ENCODE results near the gene OR51E2. TPM values are rescaled to one million over a fixed set of nuclear protein-coding genes. Genes with fewer than 3 reads are reported as not detected.

The OR51E2 gene
- total and polyA plus RNA-seq, 2 experiments from 2014 or later, result not detected

DNA sequence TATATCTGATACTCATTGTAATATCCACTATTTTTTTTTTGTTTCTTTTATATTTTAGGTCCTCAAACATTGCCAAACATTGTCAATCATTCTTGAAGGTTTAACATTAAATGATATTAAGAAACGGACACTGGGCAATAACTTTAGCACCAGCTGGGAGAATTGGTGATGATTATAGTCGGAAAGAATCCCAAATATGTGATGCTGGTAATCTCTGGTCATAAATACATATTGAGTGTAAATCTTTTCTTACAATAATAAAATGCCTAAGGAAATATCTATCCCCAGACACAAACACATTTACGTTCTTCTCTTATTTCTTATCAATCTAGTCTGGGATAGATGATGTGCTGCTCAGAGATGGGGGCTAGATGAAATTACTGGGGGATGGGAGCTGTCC lies 25.2 kb downstream of the OR51E2 start (continued):
- TF ChIP-seq, protein P1, sequence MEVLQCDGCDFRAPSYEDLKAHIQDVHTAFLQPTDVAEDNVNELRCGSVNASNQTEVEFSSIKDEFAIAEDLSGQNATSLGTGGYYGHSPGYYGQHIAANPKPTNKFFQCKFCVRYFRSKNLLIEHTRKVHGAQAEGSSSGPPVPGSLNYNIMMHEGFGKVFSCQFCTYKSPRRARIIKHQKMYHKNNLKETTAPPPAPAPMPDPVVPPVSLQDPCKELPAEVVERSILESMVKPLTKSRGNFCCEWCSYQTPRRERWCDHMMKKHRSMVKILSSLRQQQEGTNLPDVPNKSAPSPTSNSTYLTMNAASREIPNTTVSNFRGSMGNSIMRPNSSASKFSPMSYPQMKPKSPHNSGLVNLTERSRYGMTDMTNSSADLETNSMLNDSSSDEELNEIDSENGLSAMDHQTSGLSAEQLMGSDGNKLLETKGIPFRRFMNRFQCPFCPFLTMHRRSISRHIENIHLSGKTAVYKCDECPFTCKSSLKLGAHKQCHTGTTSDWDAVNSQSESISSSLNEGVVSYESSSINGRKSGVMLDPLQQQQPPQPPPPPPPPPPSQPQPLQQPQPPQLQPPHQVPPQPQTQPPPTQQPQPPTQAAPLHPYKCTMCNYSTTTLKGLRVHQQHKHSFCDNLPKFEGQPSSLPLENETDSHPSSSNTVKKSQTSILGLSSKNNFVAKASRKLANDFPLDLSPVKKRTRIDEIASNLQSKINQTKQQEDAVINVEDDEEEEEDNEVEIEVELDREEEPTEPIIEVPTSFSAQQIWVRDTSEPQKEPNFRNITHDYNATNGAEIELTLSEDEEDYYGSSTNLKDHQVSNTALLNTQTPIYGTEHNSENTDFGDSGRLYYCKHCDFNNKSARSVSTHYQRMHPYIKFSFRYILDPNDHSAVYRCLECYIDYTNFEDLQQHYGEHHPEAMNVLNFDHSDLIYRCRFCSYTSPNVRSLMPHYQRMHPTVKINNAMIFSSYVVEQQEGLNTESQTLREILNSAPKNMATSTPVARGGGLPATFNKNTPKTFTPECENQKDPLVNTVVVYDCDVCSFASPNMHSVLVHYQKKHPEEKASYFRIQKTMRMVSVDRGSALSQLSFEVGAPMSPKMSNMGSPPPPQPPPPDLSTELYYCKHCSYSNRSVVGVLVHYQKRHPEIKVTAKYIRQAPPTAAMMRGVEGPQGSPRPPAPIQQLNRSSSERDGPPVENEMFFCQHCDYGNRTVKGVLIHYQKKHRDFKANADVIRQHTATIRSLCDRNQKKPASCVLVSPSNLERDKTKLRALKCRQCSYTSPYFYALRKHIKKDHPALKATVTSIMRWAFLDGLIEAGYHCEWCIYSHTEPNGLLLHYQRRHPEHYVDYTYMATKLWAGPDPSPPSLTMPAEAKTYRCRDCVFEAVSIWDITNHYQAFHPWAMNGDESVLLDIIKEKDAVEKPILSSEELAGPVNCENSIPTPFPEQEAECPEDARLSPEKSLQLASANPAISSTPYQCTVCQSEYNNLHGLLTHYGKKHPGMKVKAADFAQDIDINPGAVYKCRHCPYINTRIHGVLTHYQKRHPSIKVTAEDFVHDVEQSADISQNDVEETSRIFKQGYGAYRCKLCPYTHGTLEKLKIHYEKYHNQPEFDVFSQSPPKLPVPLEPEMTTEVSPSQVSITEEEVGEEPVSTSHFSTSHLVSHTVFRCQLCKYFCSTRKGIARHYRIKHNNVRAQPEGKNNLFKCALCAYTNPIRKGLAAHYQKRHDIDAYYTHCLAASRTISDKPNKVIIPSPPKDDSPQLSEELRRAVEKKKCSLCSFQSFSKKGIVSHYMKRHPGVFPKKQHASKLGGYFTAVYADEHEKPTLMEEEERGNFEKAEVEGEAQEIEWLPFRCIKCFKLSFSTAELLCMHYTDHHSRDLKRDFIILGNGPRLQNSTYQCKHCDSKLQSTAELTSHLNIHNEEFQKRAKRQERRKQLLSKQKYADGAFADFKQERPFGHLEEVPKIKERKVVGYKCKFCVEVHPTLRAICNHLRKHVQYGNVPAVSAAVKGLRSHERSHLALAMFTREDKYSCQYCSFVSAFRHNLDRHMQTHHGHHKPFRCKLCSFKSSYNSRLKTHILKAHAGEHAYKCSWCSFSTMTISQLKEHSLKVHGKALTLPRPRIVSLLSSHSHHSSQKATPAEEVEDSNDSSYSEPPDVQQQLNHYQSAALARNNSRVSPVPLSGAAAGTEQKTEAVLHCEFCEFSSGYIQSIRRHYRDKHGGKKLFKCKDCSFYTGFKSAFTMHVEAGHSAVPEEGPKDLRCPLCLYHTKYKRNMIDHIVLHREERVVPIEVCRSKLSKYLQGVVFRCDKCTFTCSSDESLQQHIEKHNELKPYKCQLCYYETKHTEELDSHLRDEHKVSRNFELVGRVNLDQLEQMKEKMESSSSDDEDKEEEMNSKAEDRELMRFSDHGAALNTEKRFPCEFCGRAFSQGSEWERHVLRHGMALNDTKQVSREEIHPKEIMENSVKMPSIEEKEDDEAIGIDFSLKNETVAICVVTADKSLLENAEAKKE (CRISPR knock-in tag; IDR thresholded peaks at IDR 0.05), result no peak
- no peak for TF ChIP-seq CREB1 (CRISPR knock-in tag; IDR thresholded peaks at IDR 0.05; ENCODE audit: low read depth)
- TF ChIP-seq JUNB (IDR thresholded peaks at IDR 0.05; ENCODE audit: unreplicated experiment), result no peak
- TF ChIP-seq, protein P2, sequence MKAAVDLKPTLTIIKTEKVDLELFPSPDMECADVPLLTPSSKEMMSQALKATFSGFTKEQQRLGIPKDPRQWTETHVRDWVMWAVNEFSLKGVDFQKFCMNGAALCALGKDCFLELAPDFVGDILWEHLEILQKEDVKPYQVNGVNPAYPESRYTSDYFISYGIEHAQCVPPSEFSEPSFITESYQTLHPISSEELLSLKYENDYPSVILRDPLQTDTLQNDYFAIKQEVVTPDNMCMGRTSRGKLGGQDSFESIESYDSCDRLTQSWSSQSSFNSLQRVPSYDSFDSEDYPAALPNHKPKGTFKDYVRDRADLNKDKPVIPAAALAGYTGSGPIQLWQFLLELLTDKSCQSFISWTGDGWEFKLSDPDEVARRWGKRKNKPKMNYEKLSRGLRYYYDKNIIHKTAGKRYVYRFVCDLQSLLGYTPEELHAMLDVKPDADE (IDR thresholded peaks at IDR 0.05), result no peak
- no peak for TF ChIP-seq EZH2 (IDR thresholded peaks at IDR 0.05; ENCODE audit: low read depth, unreplicated experiment)
- TF ChIP-seq ZNF114 (CRISPR knock-in tag; IDR thresholded peaks at IDR 0.05), result no peak

DNA sequence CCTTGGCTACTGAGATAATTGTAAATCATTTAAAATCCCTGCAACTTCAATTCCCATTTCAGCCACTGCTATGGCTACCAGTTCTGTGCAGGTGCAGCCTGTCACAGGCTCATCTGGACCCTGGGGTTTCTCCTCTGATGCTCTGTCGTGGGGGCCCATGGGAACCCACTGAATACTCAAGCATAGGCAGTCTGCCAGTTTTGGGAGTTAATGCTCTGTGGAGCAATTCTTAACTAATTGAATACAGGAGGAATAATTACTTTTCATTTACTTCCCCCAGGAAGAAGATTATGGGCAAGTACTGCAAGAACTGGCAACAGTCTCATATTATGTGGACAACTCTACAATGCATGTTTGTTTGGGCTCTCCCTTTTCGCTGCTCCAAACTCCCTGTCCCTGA lies 25.9 kb downstream of the OR51E2 start:
- Mint-ChIP-seq H3K4me1 (no peaks in the 10 kb centered on the region), H3K27me3 (ENCODE audit: insufficient read depth, low read depth, poor library complexity) (peaks cover 3% of the 10 kb centered on the region), H3K4me3 (no peak overlapping the region), H3K9me3 (no peaks in the 10 kb centered on the region), H3K36me3 (ENCODE audit: low read depth) (no peaks in the 10 kb centered on the region), H3K27ac (no peak overlapping the region)
- no peaks in the 10 kb centered on the region for H3K4me1 ChIP-seq (ENCODE audit: insufficient read depth)
- H4K20me1 ChIP-seq (replicated peaks; ENCODE audit: insufficient read depth), result no peaks in the 10 kb centered on the region
- DNase-seq (ENCODE audit: low spot score) (no peak), ATAC-seq (no peak)
- H3K9me2 ChIP-seq (ENCODE audit: insufficient read depth), result no peaks in the 10 kb centered on the region
- H3K27me3 ChIP-seq (ENCODE audit: insufficient read depth), result no peaks in the 10 kb centered on the region
- no peak overlapping the region for H3K27ac ChIP-seq (ENCODE audit: low read depth)
- no peak overlapping the region for H3K4me2 ChIP-seq
- H2AFZ ChIP-seq, result no peak overlapping the region
- no peak overlapping the region for H3K4me3 ChIP-seq
- H3K79me2 ChIP-seq (replicated peaks; ENCODE audit: insufficient read depth), result no peaks in the 10 kb centered on the region
- no peaks in the 10 kb centered on the region for H3K36me3 ChIP-seq (ENCODE audit: insufficient read depth)
- H3F3A ChIP-seq (replicated peaks; ENCODE audit: low read depth), result no peaks in the 10 kb centered on the region
- TF ChIP-seq, protein P3, sequence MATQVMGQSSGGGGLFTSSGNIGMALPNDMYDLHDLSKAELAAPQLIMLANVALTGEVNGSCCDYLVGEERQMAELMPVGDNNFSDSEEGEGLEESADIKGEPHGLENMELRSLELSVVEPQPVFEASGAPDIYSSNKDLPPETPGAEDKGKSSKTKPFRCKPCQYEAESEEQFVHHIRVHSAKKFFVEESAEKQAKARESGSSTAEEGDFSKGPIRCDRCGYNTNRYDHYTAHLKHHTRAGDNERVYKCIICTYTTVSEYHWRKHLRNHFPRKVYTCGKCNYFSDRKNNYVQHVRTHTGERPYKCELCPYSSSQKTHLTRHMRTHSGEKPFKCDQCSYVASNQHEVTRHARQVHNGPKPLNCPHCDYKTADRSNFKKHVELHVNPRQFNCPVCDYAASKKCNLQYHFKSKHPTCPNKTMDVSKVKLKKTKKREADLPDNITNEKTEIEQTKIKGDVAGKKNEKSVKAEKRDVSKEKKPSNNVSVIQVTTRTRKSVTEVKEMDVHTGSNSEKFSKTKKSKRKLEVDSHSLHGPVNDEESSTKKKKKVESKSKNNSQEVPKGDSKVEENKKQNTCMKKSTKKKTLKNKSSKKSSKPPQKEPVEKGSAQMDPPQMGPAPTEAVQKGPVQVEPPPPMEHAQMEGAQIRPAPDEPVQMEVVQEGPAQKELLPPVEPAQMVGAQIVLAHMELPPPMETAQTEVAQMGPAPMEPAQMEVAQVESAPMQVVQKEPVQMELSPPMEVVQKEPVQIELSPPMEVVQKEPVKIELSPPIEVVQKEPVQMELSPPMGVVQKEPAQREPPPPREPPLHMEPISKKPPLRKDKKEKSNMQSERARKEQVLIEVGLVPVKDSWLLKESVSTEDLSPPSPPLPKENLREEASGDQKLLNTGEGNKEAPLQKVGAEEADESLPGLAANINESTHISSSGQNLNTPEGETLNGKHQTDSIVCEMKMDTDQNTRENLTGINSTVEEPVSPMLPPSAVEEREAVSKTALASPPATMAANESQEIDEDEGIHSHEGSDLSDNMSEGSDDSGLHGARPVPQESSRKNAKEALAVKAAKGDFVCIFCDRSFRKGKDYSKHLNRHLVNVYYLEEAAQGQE (IDR thresholded peaks at IDR 0.05; ENCODE audit: unreplicated experiment), result no peak
- TF ChIP-seq JUNB (IDR thresholded peaks at IDR 0.05; ENCODE audit: unreplicated experiment) (no peak), NANOG (IDR thresholded peaks at IDR 0.05; ENCODE audit: borderline replicate concordance) (no peak)
- TF ChIP-seq, protein P4, sequence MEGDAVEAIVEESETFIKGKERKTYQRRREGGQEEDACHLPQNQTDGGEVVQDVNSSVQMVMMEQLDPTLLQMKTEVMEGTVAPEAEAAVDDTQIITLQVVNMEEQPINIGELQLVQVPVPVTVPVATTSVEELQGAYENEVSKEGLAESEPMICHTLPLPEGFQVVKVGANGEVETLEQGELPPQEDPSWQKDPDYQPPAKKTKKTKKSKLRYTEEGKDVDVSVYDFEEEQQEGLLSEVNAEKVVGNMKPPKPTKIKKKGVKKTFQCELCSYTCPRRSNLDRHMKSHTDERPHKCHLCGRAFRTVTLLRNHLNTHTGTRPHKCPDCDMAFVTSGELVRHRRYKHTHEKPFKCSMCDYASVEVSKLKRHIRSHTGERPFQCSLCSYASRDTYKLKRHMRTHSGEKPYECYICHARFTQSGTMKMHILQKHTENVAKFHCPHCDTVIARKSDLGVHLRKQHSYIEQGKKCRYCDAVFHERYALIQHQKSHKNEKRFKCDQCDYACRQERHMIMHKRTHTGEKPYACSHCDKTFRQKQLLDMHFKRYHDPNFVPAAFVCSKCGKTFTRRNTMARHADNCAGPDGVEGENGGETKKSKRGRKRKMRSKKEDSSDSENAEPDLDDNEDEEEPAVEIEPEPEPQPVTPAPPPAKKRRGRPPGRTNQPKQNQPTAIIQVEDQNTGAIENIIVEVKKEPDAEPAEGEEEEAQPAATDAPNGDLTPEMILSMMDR (conservative IDR thresholded peaks at IDR 0.05; ENCODE audit: low read depth in 2 of 2), result no peak

Data from GM23338 (cell line).